M059J (cell line): Measurements from ENCODE around the gene NTRK2. TPM values are rescaled to one million over a fixed set of nuclear protein-coding genes. Genes with fewer than 3 reads are reported as not detected.

ENCODE experiments used
- DNase-seq: peaks from one replicate; pipeline ENCODE4 v3.0.0-alpha.2; 2012; ENCODE audit warnings: low read depth
- total RNA-seq: library from RNA; depleted of rRNA; stranded (reverse); fragments of >200 nt; shearing (Covaris generic); gene quantifications from 2 replicates; pipeline ENCODE4 v1.2.3, GENCODE V29; 2014

The NTRK2 gene
- total RNA-seq, 1 experiment from 2014 or later, result 1.1 TPM

- no peak for DNase-seq
These were observed 149.3 kb downstream of the NTRK2 start for GRCh38 chr9:84818791-84819190.

GRCh38 chr9:84819491-84819991 lies 150.0 kb downstream of the NTRK2 start:
- DNase-seq, result no peak

- no peak for DNase-seq
These were observed 151.9 kb downstream of the NTRK2 start for GRCh38 chr9:84821431-84821830.

GRCh38 chr9:84822589-84823233 lies 153.2 kb downstream of the NTRK2 start:
- no peak for DNase-seq

GRCh38 chr9:84823421-84824271 lies 154.1 kb downstream of the NTRK2 start:
- DNase-seq, result no peak

- DNase-seq, result no peak
These were observed 157.8 kb downstream of the NTRK2 start for GRCh38 chr9:84827216-84827765.

GRCh38 chr9:84828046-84828445 lies 158.5 kb downstream of the NTRK2 start:
- no peak for DNase-seq

GRCh38 chr9:84829471-84829870 lies 159.9 kb downstream of the NTRK2 start:
- no peak for DNase-seq

- no peak for DNase-seq
These were observed 160.6 kb downstream of the NTRK2 start for GRCh38 chr9:84829997-84830696.

GRCh38 chr9:84831377-84831776 lies 161.8 kb downstream of the NTRK2 start:
- no peak for DNase-seq

GRCh38 chr9:84832453-84832852 lies 162.9 kb downstream of the NTRK2 start:
- DNase-seq, result no peak

- DNase-seq, result no peak
These were observed 164.9 kb downstream of the NTRK2 start for GRCh38 chr9:84834426-84834825.

- no peak for DNase-seq
These were observed 166.2 kb downstream of the NTRK2 start for GRCh38 chr9:84835745-84836144.

GRCh38 chr9:84838879-84839278 lies 169.3 kb downstream of the NTRK2 start:
- DNase-seq, result no peak

- DNase-seq, result peak; percentile 60
These were observed 170.0 kb downstream of the NTRK2 start for GRCh38 chr9:84839541-84839940.

GRCh38 chr9:84841931-84842330 lies 172.4 kb downstream of the NTRK2 start:
- DNase-seq, result no peak

- no peak for DNase-seq
These were observed 173.8 kb downstream of the NTRK2 start for GRCh38 chr9:84843175-84843824.

- DNase-seq, result no peak
These were observed 176.7 kb downstream of the NTRK2 start for GRCh38 chr9:84845956-84846900.

GRCh38 chr9:84846906-84847305 lies 177.4 kb downstream of the NTRK2 start:
- no peak for DNase-seq

GRCh38 chr9:84849049-84849448 lies 179.5 kb downstream of the NTRK2 start:
- DNase-seq, result no peak
